Superior temporal gyrus (tissue), 1 donor: Measurements from ENCODE around the gene KCND3.

Experiments
- DNase-seq: peaks from one replicate; pipeline ENCODE4 v3.0.0-alpha.2; 2016; ENCODE audit errors: extremely low spot score

Gene KCND3

GRCh38 chr1:111882986-111883560 lies 106.4 kb downstream of the KCND3 start:
- DNase-seq = no peak

GRCh38 chr1:111882559-111882958 lies 106.9 kb downstream of the KCND3 start:
- no peak for DNase-seq

GRCh38 chr1:111880881-111881837 lies 108.3 kb downstream of the KCND3 start:
- DNase-seq = no peak

- no peak for DNase-seq
Measured at GRCh38 chr1:111879081-111879480, 110.4 kb downstream of the KCND3 start.

GRCh38 chr1:111878649-111879048 lies 110.8 kb downstream of the KCND3 start:
- no peak for DNase-seq

- no peak for DNase-seq
Measured at GRCh38 chr1:111878091-111878490, 111.4 kb downstream of the KCND3 start.

GRCh38 chr1:111876631-111877030 lies 112.8 kb downstream of the KCND3 start:
- DNase-seq = no peak

GRCh38 chr1:111875640-111876039 lies 113.8 kb downstream of the KCND3 start:
- peak; percentile 58 for DNase-seq

- no peak for DNase-seq
Measured at GRCh38 chr1:111873460-111874030, 115.9 kb downstream of the KCND3 start.

- DNase-seq = no peak
Measured at GRCh38 chr1:111870181-111870580, 119.3 kb downstream of the KCND3 start.

GRCh38 chr1:111867868-111868440 lies 121.5 kb downstream of the KCND3 start:
- DNase-seq = no peak

GRCh38 chr1:111864862-111865261 lies 124.6 kb downstream of the KCND3 start:
- DNase-seq = no peak

- no peak for DNase-seq
Measured at GRCh38 chr1:111863401-111863800, 126.1 kb downstream of the KCND3 start.

- no peak for DNase-seq
Measured at GRCh38 chr1:111862599-111862998, 126.9 kb downstream of the KCND3 start.

GRCh38 chr1:111861523-111861922 lies 127.9 kb downstream of the KCND3 start:
- no peak for DNase-seq

- peak; percentile 74 for DNase-seq
Measured at GRCh38 chr1:111857194-111857651, 132.2 kb downstream of the KCND3 start.

- peak; percentile 58 for DNase-seq
Measured at GRCh38 chr1:111856411-111857185, 132.9 kb downstream of the KCND3 start.

GRCh38 chr1:111855260-111855659 lies 134.2 kb downstream of the KCND3 start:
- DNase-seq = no peak

GRCh38 chr1:111852261-111852721 lies 137.2 kb downstream of the KCND3 start:
- no peak for DNase-seq

- DNase-seq = no peak
Measured at GRCh38 chr1:111851552-111851951, 137.9 kb downstream of the KCND3 start.

GRCh38 chr1:111850109-111850508 lies 139.4 kb downstream of the KCND3 start:
- DNase-seq = no peak
